NCI-H524 (cell line): ENCODE results near the gene CES2.

ENCODE experiments used
- DNase-seq, 2 experiments: peaks; one replicate each; lab custom pipeline; 2025; lab: John Stamatoyannopoulos, UW

CES2 gene

DNA sequence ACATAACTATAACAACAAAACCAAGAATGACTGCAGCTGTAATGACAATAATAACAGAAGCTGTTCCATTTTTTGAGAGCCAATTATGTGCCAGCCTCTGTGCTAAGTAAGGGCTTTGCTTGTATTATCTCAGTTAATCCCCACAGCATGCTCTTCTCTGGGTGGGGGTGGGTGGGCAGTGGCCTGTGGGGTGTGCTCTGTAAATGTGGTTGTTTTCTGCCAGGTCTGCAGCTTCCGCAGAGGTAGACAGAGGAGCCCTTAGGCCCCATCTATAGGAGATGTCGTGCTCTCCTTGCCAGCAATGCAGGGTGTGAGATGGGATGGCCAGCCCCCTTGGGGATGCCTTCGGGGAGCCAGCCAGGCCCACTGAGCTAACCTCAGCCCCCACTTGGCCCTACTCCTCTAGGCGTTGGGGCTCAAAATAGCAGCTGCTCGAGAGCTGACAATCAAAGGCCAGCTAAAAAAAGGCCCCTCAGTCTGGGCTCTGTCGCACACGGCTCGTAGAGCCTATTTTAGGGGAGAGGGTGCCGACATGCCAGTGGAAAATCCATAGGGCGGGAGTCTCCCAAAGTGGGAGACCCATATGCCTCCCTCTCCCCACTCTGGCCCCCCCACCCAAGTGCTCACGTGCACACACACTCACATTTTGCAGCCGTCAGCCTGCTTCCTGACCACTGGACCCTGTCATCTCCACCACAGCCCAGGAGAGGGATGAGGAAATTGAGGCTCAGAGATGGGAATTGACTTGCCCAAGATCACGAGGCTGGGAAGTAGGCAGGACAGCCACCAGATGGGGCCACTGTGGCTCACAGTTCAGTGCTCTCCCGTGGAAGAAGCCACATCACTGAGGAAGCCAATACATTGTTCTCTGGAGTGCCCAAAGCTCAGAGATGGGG lies 32.4 kb upstream of the CES2 start:
- peak; percentile 54 to 69 for DNase-seq

DNA sequence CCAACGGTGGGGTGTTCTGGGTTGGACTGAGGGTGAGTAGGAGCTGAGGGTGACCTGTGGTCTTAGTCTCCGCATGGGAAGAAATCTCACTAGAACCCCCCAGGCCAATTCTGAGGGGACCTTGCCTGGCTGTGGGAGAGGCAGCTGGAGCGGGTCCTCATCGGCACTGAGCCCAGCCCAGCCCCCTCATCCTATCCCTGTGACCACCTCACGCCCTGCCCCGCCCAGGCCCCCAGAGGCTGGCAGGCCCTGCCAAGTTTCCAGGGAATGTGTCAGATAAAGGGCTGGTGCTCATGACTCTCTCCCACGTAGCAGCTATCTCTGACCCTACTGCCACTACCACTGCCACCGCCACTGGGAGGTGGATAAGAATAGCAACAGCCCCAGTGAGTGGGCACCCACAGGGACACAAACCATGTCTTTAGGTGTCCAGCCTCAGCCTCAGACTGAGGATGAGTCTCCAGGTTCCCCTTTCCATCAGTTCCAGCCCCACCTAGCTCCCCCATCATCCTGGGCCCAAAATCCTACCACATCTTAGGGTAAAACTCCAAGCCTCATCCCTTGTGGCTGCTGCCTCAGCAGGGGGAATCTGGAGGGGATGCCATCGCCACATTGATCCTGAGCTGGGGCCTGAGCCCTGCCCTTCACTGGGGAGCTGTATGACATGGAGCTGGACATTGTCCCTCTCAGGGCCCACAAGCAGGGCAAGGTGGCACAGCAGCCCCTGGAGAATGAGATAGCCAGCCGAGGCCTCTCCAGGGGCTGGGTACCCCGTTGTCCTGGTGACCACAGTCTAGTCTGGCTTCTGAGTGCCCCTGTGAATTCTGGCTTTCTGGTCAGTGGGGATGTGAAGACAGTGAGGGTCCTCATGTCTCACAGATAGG lies 31.5 kb upstream of the CES2 start:
- DNase-seq: no peak

DNA sequence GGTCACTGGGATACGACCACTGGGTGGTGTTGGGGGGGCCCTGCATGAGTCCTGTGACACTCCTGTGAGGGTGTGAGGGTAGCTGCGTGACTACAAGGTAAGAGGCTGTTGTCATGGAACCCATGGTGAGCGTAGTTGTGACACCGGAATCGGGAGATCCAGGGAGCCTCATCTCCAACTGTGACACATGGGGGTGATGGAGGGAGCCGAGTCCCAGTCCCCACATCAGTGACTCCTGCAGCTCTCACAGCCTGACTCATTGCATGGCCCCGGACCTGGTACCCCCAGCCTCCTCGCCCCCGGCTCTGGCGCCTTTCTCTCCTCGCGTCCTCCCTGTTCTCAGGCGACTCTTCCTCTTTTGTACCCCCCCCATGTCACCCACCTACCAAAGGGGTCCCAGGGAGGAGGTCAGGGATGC lies 30.9 kb upstream of the CES2 start:
- no peak for DNase-seq

GRCh38 chr16:66904846-66905632 lies 30.3 kb upstream of the CES2 start:
- DNase-seq: no peak

DNA sequence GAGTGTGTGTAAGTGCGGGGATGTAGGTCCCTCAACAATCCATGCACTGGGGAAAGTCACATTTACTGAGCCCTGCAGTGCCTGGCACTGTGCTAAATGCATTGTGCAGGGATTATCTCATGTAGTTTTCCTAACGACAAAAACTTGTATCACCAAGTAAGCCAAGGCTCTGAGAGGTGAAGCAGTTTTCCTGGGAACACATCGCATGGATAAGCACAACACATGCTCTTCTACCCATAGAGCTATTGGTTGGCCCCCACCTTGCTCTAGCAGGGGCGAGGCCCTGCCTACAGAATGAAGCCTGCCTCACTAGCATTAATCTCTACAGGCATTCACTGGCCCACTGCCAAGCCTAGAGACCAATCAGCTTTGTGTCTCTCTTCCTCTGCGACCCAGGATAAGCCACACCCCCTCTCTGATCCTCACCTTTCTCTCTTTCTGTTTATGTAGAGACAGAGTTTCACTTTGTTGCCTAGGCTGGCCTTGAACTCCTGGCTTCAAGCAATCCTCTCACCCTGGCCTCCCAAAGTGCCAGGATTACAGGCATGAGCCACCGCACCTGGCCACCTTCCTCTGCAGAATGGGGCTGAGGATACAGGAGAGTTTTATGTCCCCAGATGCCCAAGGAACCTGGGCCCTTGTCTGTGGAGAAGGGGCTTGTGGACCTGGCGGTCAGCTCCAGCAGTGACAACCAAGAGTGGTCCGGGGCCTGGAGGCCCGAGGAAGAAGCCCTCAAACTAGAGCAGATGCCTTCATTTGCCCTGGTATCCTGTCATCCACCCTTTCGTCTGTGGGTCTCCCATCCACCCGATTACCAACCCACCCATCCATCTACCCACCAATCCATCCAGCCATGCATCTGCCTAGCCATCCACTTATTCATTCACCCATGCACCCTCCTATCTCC lies 29.4 kb upstream of the CES2 start:
- DNase-seq: peak; percentile 24 to 31

DNA sequence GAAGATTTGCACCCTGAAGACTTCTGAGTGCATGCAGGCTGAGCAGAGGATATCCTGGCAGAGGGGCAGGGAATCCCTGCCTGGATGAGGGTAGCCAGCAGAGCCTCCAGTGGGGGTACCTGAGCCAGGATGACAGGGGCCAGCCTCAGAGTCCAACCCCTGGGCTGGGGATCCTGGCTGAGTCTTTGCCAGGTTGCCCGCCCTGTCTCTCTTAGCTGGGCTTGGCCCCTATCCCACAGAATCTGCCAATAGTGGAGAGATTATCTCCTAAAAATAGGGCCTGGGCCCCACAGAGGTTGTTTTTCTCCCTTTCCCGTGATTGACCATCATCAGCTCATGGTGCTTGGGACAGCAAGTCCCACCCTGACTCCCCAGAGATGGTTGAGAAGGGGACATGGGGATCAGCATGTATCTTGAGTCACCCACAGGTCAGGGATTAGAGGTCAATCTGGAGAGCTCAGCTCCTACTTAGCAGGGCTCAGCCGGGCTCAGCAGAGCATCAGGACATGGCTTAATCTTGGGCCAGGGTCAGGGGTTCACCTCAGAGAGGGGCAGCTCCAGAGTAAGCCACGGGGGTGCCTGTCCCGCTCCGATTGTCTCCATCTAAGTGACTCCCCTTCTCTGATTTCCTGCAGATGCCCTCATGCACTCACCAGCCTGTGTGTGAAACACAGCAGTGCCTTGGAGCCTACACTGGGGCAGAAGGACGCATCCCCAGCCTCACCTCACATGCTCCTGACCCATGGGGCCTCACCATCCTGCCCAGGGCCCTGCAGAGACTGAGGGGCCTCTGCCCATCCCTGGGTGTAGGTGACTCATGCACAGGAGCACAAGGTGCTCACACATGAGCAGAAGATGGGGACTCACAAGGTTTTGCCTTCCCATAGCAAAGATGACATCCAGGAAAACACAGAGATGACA lies 28.1 kb upstream of the CES2 start:
- DNase-seq: no peak

GRCh38 chr16:66908116-66908515 lies 27.2 kb upstream of the CES2 start:
- DNase-seq: no peak

DNA sequence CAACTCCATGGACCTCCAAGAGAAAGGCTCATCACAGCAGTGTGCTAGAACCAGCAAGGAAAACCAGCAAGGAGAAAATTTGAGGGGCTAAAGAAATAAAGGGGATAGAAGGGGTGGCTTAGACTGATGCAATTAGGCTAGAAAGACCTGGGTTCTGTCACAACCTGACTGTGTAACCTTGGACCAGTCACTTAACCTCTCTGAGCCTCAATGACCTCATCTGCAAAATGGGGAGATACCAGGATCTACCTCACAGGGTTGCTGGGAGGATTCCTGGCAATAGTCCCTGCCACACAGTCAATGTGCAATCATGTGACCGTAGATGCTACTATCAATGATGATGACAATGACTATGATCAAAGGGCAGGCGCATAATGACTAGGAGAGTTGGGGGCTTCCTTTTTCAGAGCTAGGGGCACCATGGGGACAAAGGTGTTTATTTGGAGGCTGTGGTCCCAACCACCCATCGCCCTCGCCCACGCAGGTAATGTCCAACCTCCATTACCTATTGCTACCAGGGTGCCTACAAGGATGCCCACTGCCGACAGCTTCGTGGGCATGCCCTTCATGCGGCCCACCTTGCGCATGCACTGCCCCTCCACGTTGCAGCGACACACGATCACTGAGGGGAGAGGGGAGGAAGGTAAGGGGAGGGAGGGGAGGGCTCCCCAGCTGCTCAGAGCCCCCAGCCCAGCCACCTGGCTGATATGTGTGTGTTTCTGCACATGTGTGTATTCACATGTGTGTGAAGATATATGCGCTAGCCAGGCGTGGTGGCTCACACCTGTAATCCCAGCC lies 26.4 kb upstream of the CES2 start:
- DNase-seq: no peak

DNA sequence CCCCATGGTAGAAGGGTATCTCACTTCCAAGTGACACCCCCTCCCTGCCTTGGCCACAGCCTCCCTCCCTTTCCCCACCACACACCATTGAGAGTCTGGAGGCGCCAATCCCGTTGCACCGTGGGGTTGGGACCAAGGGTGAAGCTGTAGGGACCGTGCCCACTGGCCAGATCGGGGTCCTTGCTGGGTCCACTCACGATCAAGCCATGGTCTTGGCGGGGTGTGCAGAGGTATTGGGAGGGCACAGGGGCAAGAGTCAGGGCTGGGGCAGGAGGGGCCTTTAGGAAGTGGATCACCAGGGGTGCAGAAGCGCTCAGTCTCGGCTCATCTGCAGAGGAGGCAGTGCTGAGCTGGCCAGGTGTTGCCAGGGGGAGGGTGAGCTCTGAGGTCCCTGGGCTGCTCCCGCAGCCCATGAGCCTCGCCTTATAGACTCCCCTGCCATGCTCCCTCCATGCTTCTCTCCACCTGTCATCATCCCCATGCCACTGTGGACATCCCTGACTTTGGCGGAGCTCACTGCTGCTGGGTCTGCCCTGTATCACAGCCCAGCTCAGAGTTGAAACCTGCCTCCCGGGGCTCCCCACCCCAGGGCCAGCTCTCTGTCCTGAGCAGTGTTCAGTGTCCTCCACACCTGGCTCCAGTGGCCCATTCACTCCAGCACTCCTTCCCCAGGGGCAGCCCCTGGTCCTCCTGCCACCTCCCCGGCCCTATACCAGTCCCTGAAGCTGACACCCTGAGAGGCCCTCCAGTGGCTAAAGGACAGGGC lies 25.0 kb upstream of the CES2 start:
- DNase-seq: no peak

GRCh38 chr16:66911112-66911511 lies 24.2 kb upstream of the CES2 start:
- no peak for DNase-seq

DNA sequence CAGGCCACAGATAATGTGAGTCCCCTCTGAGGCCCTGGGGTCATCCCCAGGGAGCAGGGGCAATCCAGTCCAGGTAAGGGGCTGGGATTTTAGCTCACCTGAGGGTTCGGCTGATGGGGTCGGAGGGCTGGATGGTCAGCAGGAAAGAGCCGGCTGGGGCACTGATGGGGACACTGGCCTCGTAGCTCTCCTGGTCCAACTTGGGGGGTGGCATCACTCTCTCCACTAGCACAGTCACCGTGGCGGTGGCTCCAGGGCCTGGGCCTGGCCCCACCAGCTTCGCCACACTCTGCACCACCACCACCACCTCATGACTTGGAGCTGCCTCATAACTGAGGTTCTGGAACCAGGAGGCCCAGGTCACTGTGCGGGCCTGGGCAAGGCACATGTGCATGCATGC lies 23.5 kb upstream of the CES2 start:
- no peak for DNase-seq

DNA sequence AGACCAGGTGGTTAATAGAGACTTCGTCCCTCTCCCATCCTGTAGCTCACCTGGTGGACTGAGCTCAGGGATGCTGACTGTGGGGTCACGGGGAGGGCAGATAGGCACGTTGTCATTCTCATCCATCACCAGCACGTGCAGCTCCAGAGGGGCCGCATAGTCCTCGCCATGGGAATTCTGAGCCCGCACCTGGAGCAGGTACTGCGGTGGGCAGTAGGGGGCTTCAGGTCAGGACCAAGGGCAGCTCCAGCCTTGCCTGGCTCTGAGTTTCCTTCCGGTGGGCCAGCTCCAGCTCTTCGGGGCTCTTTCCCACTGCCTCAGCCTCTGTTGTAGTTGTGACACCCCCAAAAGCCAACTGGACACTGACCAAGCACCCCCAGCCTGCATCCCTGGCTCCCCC lies 22.2 kb upstream of the CES2 start:
- no peak for DNase-seq

DNA sequence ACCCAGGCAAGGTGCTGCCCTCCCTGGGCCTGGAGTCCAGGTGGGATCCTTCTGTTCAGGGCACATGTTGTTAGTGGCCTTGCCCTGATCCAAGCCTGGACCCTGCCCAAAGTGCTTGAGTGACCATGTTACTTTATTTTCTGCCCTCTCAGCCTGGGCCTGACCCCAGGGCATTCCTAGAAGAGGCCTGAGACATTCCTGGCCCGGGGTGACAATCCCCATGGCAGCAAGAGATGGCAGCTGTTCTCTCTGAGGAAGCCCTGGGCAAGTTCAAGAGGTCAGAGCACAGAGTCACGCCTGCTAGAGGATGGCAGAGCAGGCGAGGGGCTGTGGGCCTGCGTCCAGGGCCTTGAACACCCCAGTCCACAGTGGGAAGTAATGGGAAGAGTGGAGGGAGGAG lies 21.6 kb upstream of the CES2 start:
- DNase-seq: no peak

GRCh38 chr16:66914541-66914940 lies 20.8 kb upstream of the CES2 start:
- DNase-seq: no peak

GRCh38 chr16:66915041-66915440 lies 20.3 kb upstream of the CES2 start:
- DNase-seq: no peak

DNA sequence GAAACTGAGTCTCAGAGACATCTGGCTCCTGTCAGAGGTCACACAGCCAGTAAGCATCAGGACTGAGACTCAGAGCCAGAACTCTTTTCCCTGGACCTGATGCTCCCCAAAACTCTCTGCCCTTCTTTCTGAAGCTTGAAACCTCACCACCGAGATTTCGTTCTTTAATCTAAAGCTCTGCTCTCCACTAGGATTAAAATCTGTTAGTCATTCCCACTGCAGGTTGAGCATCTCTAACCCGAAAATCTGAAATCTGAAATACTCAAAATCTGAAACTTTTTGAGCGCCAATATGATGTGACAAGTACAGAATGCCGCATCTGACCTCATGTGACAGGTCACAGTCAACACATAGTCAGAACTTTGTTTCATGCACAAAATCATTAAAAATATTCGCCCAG lies 18.8 kb upstream of the CES2 start:
- DNase-seq: no peak

DNA sequence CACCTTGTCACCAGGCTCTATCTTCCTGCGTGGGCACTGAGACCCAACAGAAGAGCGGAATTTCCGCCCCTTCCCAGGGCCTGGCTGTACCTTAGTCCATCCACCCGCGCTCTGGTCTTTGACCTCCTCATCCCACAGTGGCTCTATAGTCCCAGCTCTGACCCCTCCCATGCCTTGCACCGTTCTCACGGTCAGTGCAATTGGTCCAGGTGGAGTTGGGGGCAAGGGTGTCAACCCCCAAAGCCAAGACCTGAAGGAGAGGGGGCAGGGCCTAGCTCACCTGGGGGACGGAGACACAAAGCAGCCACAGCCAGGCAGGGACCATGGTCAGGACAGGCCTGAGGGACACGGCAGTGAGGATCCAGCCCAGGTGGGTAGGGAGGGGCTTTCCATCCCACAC lies 17.6 kb upstream of the CES2 start:
- DNase-seq: no peak

GRCh38 chr16:66918355-66918754 lies 17.0 kb upstream of the CES2 start:
- DNase-seq: no peak
